22Rv1 (cell line): ENCODE data around the gene IQSEC1.

Source experiments
- ZFX ChIP-seq: fragments of 450-650 bp; IDR thresholded peaks from 2 replicates; pipeline ENCODE4 v1.6.1; 2017; ENCODE audit warnings: antibody characterized with exemption, borderline replicate concordance
- TF ChIP-seq, protein P1 (sequence below): fragments of 450-650 bp; IDR thresholded peaks from 2 replicates; pipeline ENCODE4 v1.5.1; 2017; ENCODE audit warnings: mild to moderate bottlenecking

DNA sequence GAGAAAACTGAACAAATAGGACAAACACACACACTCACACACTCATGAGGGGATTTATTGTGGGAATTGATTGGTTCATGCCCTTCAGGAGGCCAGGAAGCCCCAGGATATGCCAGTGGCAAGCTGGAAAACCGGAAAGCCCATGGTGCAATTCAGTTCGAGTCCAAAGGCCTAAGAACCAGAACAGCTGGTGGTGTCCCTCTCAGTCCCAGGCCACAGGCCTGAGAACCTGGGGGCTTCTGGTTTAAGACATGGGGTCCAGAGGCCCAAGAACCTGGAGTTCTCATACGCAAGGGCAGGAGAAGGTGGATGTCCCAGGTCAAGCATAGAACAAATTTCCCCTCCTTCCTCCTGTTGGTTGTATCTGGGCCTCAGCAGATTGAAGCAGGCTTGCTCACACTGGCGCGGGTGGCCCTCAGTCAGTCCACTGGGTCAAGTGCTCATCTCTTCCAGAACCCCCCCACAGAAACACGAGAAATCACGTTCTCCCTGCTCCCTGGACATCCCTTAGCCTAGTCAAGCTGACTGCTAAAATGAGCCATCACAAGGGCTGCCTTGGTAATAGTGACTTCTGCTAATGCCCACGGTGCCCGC is 181.7 kb downstream of the IQSEC1 start:
- TF ChIP-seq, protein P1, sequence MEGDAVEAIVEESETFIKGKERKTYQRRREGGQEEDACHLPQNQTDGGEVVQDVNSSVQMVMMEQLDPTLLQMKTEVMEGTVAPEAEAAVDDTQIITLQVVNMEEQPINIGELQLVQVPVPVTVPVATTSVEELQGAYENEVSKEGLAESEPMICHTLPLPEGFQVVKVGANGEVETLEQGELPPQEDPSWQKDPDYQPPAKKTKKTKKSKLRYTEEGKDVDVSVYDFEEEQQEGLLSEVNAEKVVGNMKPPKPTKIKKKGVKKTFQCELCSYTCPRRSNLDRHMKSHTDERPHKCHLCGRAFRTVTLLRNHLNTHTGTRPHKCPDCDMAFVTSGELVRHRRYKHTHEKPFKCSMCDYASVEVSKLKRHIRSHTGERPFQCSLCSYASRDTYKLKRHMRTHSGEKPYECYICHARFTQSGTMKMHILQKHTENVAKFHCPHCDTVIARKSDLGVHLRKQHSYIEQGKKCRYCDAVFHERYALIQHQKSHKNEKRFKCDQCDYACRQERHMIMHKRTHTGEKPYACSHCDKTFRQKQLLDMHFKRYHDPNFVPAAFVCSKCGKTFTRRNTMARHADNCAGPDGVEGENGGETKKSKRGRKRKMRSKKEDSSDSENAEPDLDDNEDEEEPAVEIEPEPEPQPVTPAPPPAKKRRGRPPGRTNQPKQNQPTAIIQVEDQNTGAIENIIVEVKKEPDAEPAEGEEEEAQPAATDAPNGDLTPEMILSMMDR = no peak
- TF ChIP-seq ZFX = no peak
